HG02970 (cell line): ENCODE measurements around the gene SNX32.

Experiments used
- ATAC-seq: cut with Tn5 transposase; IDR thresholded peaks from one replicate; pipeline ENCODE4 v1.9.1; 2021; ENCODE audit warnings: mild to moderate bottlenecking, moderate library complexity, moderate number of reproducible peaks; ENCODE audit not compliant: unreplicated experiment, low FRiP score

Gene SNX32

GRCh38 chr11:65854852-65855837 is 21.4 kb downstream of the SNX32 start:
- no peak for ATAC-seq

DNA sequence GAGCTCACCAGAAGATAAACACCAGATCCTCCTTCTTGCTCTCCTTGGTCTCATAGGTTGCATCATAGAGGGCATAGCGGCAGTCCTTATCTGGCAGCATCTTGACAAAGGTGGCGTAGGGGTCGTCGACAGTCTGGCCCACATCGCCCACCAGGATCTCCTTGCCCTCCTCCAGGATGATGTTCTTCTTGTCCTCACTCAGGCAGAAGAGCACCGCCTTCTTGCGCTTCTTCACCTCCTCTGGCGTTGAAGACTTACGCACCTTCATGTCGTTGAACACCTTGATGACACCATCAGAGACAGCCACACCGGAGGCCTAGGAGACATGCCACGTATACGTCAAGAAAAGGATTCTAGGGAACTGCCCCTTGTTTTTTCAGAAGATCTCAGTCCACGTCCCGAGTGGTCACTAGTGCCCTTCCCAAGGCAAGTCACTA is 22.2 kb downstream of the SNX32 start:
- ATAC-seq: no peak

DNA sequence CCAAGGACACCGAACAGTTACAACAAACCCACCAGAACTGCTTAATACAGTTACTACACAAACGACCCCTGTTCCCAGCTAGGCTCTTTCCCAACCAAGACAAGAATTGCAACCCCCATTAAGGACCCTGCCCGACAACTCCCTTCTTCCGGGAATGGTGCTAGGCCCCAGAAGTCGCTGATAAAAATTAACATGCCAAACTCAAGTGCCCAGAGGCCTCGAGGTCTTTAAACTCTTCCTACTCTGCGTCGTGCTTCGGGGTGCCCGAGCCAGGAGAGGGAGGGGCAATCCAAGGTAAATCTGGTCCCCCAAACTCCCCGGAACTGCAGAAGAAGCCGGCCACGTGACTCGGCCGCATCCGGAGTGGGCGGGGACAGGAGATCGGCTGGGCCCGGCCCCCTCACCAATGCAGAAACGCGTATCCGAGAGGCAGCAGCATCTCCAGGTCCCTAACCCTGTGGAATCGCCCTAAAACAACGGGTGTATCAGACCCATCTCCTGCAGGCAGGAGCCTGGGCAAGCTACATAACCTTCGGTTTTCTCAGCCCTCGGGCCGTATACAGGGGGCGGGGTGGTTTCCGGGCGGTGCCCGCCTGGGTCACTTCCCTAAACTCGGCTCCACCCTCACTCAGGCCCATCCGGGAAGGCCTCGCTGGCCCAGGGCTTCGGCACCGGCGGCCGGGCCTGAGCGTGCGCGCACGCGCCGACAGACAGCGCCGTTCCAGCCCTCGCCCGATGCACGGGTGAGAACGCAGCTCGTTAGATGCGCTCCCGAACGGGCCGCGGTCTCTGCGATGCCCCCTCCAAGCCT is 23.1 kb downstream of the SNX32 start:
- peak; percentile 26 for ATAC-seq

- ATAC-seq: peak; percentile 9
These were observed 23.7 kb downstream of the SNX32 start for GRCh38 chr11:65857500-65857852.

DNA sequence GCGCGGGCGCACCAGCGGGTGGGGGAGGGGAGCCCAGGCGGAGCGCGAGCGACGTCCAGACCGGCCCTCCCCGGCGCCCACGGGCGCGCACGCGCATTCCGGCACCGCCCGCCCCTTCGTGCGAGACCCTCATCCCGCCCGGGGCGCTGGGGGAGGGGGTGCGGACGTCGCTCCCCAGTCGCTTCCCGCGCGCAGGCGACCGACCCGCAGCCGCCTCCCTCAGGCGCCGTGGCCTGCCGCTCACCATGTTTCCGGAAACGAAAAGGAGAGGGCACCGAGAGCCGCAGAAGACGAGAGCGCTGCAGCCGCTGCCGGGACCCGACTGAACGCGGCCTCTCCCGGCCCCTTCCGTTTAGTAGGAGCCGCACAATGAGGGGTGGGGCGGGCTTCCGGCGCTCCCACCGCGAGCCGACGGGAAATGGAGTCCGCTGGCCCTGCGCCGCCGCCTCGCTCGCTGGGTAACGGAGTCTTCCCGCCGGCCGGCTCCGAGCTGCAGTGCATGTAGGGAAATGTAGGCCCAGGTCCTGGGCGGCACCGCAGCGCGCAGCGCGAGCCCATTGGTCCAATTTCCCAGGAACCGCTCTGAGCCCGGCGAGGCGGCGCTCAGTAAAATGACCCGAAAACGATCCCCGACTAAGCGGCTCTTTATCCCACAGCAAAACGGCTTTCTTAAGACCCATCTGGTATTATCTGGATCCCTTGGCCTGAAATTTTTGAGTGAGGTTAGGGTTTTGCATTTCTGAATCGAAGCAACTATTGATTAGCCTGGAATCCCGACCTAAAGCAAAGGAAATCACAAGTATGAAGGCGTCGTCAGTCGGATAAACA is 24.3 kb downstream of the SNX32 start, which contains the start of gene CFL1:
CFL1 (minus strand) TSS at position 328 of the 828 bp plus-strand sequence; CDS start at position 247, 81 bp downstream.
- peak; percentile 50 for ATAC-seq

- no peak for ATAC-seq
These were observed 24.9 kb downstream of the SNX32 start for GRCh38 chr11:65858681-65859087.

- peak; percentile 37 for ATAC-seq
These were observed 25.5 kb downstream of the SNX32 start for GRCh38 chr11:65859095-65859811.

GRCh38 chr11:65859812-65860277 is 26.1 kb downstream of the SNX32 start:
- ATAC-seq: no peak

DNA sequence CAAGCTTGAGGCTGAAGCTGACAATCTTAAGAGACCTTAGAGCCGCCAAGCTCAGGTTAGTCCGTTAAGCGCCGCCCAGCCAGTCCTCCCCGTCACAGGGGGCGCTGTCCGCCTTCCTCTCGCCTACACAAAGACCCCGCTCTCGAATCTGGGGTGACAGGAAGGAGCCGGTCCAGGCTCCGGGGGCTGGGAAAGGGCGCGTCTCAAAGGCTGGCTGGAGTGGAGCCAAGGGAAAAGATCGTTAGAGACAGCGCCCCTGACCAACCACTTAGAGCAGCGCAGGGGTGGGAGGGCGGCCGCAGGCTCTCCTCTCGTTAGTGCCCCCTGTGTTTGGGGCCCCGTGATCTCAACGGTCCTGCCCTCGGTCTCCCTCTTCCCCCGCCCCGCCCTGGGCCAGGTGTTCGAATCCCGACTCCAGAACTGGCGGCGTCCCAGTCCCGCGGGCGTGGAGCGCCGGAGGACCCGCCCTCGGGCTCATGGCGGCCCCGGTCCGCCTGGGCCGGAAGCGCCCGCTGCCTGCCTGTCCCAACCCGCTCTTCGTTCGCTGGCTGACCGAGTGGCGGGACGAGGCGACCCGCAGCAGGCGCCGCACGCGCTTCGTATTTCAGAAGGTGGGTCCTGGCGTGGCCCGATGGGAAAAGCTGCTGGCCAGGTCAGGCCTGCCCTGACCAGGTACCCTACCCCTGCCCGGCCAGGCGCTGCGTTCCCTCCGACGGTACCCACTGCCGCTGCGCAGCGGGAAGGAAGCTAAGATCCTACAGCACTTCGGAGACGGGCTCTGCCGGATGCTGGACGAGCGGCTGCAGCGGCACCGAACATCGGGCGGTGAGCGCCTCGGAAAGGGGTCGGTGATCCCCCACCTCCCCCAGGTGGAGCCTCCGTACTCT is 26.8 kb downstream of the SNX32 start, which contains the start of gene MUS81:
MUS81 (plus strand) TSS at position 156 of the 887 bp plus-strand sequence; CDS start at position 477, 321 bp downstream.
- peak; percentile 22 for ATAC-seq

DNA sequence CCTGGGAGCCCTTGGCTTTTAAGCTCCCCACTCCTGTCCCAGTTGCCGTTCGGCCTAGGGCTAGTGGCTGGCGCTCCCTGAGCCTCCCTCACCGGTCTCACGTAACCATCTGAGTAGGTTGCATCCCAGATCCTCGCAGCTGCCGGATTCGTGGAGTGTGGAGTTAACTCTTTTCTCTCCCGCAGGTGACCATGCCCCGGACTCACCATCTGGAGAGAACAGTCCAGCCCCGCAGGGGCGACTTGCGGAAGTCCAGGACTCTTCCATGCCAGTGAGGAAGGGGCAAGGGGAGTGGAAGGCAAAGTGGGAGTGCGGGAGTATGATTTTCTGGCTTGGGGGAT is 27.4 kb downstream of the SNX32 start:
- ATAC-seq: no peak

GRCh38 chr11:65861533-65862183 is 27.9 kb downstream of the SNX32 start:
- ATAC-seq: no peak

DNA sequence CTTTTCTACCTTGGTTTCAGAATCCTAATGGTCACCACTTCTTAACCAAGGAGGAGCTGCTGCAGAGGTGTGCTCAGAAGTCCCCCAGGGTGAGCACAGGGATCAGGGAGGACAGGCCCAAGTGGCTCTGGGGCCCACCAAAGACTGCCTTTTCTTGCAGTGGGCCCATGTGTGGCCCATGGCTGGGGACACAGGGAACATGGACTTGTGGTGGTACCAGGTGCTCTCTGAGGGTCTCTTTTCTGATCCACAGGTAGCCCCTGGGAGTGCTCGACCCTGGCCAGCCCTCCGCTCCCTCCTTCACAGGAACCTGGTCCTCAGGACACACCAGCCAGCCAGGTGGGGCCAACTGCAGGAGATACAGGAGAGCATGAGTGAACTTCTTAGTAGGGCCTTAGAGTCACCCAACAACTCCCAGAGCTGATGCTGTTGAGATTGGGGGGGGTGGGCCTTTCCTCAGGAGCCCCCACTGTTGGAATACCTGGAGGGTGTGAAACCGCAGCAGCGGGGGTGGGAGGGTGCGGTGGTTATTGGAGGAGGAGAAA is 28.5 kb downstream of the SNX32 start:
- no peak for ATAC-seq

GRCh38 chr11:65862941-65863888 is 29.5 kb downstream of the SNX32 start:
- no peak for ATAC-seq

- no peak for ATAC-seq
These were observed 30.3 kb downstream of the SNX32 start for GRCh38 chr11:65863889-65864705.

- no peak for ATAC-seq
These were observed 31.1 kb downstream of the SNX32 start for GRCh38 chr11:65864706-65865471.
